Measurements from ENCODE around the gene FNDC3B.

DNA sequence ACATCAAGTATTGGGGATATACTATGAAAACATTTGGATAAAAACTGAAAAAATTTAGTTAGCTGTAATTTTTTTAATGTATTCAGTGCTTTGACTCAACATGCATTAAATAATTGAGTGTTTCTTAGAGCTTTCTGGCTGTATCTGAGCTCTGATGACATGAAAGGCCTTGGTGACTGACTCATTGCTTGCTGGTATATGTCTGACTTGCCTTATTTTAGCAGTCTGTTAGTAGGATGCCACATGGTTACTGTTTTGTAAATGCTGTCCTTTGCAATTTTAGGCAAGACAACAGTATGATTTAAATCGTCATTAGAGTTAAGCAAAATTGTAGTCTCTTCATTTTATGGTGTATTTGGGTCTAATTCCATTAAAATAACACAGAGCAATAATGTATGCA lies 209.7 kb downstream of the FNDC3B start:
- TF ChIP-seq POLR2A (IDR thresholded peaks at IDR 0.05; ENCODE audit: low read depth, low read length) = no peak
- no peak for TF ChIP-seq POLR2AphosphoS5 (IDR thresholded peaks at IDR 0.05; ENCODE audit: low read depth, low read length)
- no peak for TF ChIP-seq TAF1 (IDR thresholded peaks at IDR 0.05; ENCODE audit: borderline replicate concordance, low read depth, low read length)

All from GM12892 (cell line).